Measurements from ENCODE around the gene ZNF12. TPM values are rescaled to one million over a fixed set of nuclear protein-coding genes. Genes with fewer than 3 reads are reported as not detected.

Gene ZNF12
- total and polyA plus RNA-seq, 2 donors (not counting 1 experiment from before 2014, with no cell fraction given): 6.3 to 41.3 TPM

DNA sequence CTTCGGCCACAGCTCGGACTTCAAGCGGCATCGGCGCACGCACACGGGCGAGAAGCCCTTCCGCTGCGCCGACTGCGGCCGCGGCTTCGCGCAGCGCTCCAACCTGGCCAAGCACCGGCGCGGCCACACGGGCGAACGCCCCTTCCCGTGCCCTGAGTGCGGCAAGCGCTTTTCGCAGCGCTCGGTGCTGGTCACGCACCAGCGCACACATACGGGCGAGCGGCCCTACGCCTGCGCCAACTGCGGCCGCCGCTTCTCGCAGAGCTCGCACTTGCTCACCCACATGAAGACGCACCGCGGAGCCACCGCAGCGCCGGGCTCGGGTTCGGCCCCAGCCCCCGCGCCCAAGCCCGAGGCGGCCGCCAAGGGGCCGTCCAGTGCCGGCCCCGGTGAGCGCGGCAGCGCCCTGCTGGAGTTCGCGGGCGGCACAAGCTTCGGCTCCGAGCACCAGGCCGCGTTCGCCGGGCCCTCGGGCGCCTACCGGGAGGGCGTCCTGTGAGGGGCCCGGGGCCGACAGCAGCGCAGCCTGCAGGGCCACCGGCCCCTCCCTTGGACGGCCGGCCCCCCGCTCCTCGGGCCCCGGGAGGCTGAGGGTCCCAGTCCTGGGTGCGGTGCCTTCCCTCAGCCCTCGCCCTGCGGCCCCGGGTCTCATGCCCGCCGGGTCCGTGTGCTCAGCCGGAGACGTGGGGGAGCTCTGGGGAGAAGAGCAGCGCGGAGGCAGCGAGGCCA, 52.5 kb downstream of the ZNF12 start:
- no peaks in the 10 kb centered on the region for H3K27me3 ChIP-seq (replicated peaks in 1 of 4; ENCODE audit: control extremely low read depth in 1 of 4, control insufficient read depth in 3 of 4, insufficient read depth in 4 of 4, low read length in 3 of 4)

More for the DNA sequence above, 52.5 kb downstream of the ZNF12 start:
- ChIA-PET CTCF (no interaction called here), POLR2A (no interaction called here)
- H3K4me3 Mint-ChIP-seq: no peak overlapping the region
- H3K36me3 ChIP-seq (replicated peaks in 1 of 2; ENCODE audit: control extremely low read depth in 1 of 2, control insufficient read depth in 1 of 2, extremely low read depth in 1 of 2, insufficient read depth in 2 of 2, low read length in 1 of 2): peaks cover 0 to 31% of the 10 kb centered on the region in 2 experiments
- H3K27ac Mint-ChIP-seq: no peak overlapping the region
- no peak for TF ChIP-seq EZH2 (IDR thresholded peaks at IDR 0.05; ENCODE audit: borderline replicate concordance, insufficient read depth, low read depth, low read length, poor library complexity, severe bottlenecking)
- TF ChIP-seq, protein P1, sequence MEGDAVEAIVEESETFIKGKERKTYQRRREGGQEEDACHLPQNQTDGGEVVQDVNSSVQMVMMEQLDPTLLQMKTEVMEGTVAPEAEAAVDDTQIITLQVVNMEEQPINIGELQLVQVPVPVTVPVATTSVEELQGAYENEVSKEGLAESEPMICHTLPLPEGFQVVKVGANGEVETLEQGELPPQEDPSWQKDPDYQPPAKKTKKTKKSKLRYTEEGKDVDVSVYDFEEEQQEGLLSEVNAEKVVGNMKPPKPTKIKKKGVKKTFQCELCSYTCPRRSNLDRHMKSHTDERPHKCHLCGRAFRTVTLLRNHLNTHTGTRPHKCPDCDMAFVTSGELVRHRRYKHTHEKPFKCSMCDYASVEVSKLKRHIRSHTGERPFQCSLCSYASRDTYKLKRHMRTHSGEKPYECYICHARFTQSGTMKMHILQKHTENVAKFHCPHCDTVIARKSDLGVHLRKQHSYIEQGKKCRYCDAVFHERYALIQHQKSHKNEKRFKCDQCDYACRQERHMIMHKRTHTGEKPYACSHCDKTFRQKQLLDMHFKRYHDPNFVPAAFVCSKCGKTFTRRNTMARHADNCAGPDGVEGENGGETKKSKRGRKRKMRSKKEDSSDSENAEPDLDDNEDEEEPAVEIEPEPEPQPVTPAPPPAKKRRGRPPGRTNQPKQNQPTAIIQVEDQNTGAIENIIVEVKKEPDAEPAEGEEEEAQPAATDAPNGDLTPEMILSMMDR (IDR thresholded peaks at IDR 0.05): no peak
- WGBS (ENCODE audit: insufficient coverage): 99% methylated on average over 93 of the region's 94 CpGs
- H3K27ac ChIP-seq (ENCODE audit: low read length in 2 of 2): no peak overlapping the region
- H3K4me1 ChIP-seq (ENCODE audit: control insufficient read depth in 2 of 2, insufficient read depth in 2 of 2, low read length in 2 of 2): no peaks in the 10 kb centered on the region
- intact Hi-C loops (cut with micrococcal nuclease): no loop called here
- H4K20me1 ChIP-seq (ENCODE audit: control insufficient read depth, insufficient read depth, low read length, poor library complexity, severe bottlenecking): peaks cover 21% of the 10 kb centered on the region
- H3K79me2 ChIP-seq (ENCODE audit: control insufficient read depth, insufficient read depth, low read length): peaks cover 15% of the 10 kb centered on the region
- no peaks in the 10 kb centered on the region for H3K9me3 Mint-ChIP-seq (ENCODE audit: insufficient read depth)
- peaks cover 0 to 24% (median 0%) of the 10 kb centered on the region in 3 donors for H3K9me3 ChIP-seq (ENCODE audit: control extremely low read depth in 1 of 3, control insufficient read depth in 2 of 3, insufficient read depth in 1 of 3, low read length in 2 of 3)
- ATAC-seq (ENCODE audit: low read depth): no peak
- no peak overlapping the region for H3K4me2 ChIP-seq (replicated peaks; ENCODE audit: low read depth, low read length, poor library complexity, severe bottlenecking)
- no peak overlapping the region for H3K4me3 ChIP-seq (ENCODE audit: control extremely low read depth in 1 of 5, extremely low read depth in 1 of 5, insufficient read depth in 1 of 5, low read depth in 2 of 5, low read length in 4 of 5)
- no peaks in the 10 kb centered on the region for H3K4me1 Mint-ChIP-seq
- H3K27me3 Mint-ChIP-seq: no peaks in the 10 kb centered on the region
- H3K9ac ChIP-seq (ENCODE audit: low read length): no peak overlapping the region
- DNase-seq: peak; percentile 6
- no peak overlapping the region for H2AFZ ChIP-seq (ENCODE audit: insufficient read depth, low read depth, low read length, poor library complexity, severe bottlenecking)

All from B cell (primary cell).